Posterior vena cava (tissue), 2 donors: ENCODE results near the gene UNK. TPM values are rescaled to one million over a fixed set of nuclear protein-coding genes. Genes with fewer than 3 reads are reported as not detected.
A peak's percentile ranks its signal among the peaks of the same experiment; 100 is the strongest.

ENCODE experiments used
- DNase-seq: peaks from one replicate; pipeline ENCODE4 v3.0.0-alpha.2; 2020; ENCODE audit warnings: low spot score
- intact Hi-C, 2 donors: fragments of 100-400 bp; cut with DNase I; formaldehyde crosslinking; loops; one replicate each; pipeline versions ENCODE4 v1.14.1 to v1.14.2; 2022 to 2023
- total RNA-seq, 2 donors: library from RNA; stranded (reverse); fragmentation: NEBNext Ultra II Directional; extraction: Animal tissue kit (Norgen Biotek cat#: 25700); gene quantifications; one replicate each; pipeline ENCODE4 v1.2.1, GENCODE V29; 2021
- donor health status: DM: yes; HTN: yes; CAD: no.
- donor health status: DM: yes; HTN: yes; CAD: no.

The UNK gene
- total RNA-seq, 2 donors from 2014 or later: 23.3 to 32.9 TPM

DNA sequence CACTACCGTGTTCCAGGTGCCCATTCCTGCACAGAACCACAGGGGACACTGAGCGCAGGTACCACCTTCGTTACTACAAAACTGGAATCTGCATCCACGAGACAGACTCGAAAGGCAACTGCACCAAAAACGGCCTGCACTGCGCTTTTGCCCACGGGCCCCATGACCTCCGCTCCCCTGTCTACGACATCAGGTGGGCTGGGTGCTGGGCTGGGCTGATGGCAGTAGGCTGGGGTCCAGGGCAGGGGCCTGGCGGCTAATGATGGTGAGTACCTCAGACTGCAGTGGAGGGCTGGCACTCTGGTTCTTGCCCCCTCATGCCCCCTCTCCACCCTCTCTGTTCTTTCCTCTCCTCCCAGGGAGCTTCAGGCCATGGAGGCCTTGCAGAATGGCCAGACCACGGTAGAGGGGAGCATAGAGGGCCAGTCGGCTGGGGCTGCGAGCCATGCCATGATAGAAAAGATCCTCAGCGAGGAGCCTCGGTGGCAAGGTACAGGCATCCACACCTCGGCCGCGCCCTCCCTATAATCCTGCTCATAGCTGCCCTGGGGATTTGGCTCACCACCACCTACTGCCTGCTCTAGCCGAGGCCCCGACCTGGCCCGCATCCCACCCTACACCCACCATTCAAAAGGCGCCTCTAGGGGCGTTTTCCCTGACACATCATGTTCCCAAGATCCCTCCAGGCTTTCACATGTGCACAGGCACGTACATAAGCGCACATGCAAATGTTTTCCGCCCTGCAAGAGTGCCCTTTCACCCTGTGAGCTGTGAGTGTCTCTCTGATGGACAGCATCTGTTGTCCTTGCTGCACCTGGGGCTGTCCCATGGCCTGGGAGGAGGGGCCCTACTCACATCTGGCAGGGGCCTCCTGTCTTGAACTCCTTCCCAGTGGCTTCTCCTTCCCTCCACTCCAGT, 27.7 kb downstream of the UNK start:
- intact Hi-C loops: no loop called here
- DNase-seq: peak; percentile 58

DNA sequence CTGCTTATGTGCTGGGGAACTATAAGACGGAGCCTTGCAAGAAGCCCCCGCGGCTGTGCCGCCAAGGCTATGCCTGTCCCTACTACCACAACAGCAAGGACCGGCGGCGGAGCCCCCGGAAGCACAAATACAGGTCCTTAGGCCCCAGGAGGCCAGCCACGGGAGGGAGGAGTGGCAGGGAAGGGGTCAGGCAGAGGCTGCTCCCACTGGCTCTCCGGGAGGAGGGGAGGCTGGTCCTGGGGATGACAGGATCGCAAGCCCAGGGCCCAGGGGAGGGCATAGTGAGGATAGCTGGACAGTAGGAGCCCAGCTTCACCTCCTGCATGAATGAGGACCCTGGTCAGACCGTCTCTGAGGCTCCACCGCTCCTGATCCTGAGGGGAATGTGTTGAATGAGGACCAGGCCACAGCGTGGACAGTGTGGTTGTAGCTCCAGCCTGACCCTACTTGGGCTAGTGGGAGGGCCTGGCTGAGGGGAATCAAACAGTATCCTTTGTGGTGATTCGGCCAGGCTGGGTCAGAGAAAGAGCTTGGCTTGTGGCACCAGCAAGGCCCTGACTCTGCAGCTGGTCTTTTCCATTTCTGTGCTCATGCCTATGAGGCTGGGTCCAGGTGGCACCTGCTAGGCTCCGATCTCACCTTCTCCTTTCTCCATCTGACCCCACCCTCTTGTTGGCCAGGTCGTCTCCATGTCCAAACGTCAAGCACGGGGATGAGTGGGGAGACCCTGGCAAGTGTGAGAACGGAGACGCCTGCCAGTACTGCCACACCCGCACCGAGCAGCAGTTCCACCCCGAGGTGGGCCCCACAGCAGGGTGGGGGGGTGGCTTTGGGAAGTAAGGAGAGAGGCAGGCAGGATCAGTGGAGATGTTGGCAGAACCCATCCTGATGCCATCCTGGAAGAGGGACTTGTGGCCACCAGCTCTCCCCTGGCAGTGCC, 28.7 kb downstream of the UNK start:
- intact Hi-C loops: no loop called here
- peak; percentile 82 for DNase-seq

DNA sequence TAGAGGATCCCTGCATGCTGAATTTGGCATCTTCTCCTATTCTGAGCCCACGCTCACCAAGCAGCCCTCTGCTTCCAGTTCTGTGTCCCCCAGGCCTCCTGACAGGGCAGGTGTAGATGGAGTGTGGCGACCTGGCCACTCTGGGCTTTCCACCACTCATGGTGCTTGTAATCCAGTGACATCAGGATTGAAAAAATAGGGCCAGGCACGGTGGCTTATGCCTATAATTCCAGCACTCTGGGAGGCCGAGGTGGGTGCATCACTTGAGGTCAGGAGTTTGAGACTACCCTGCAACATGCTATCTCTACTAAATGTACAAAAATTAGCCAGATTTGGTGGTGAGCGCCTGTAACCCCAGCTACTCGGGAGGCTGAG, 29.4 kb downstream of the UNK start:
- intact Hi-C loops: no loop called here
- peak; percentile 62 for DNase-seq

DNA sequence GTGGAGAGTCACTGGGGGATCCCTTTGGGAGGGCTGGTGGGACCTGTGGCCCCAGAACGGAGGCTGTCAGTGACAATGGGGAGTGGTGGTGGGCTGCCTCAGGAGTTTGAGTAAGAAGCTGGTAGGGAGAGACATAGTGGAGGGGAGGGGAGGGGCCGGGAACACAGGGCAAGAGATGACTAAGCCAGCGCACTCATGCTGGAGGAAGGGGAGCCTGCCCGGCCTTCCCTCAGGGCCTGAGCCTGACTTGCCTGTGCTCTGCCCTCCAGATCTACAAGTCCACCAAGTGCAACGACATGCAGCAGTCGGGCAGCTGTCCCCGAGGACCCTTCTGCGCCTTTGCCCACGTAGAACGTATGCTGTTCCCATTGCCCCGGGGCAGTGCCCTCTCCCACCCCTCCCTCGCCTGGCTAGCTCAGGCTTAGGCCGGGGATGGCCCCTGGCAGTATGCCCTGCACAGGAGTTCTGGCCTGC, 30.3 kb downstream of the UNK start:
- peak; percentile 62 for DNase-seq
- intact Hi-C loops: no loop called here

DNA sequence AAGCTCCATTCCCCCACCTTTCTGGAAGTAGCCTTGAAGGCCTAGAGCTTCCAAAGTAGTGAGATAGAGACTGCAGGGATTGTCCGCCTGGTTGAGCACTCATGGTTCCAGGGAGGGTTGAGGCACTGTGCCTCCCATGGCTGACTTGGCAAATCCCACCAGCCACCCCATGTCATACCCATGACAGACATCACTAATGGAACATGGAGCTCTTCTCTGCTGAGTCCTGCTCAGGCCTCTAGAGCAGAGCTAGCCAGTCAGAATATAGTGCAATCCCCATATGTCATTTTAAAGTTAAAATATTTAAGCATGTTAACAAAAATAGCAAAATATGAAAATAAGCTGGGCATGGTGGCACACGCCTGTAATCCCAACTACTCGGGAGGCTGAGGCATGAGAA, 30.8 kb downstream of the UNK start:
- no peak for DNase-seq
- intact Hi-C loops: no loop called here

DNA sequence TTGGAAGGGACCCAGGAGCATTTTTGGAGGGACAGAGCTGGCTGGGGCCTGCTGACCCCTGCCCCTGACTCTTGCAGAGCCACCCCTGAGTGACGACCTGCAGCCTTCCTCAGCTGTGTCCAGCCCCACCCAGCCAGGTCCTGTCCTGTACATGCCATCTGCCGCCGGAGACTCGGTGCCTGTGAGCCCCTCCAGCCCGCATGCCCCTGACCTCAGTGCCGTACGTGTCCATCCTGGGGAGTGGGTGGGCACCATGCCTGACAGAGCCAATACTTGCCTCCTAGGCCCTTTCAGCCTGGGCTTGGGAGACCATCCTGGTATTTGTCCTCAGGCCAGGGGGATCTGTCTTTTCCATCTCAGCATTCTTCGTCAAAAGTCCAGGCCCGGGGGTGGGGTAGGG, 32.1 kb downstream of the UNK start:
- DNase-seq: no peak
- intact Hi-C loops: no loop called here

DNA sequence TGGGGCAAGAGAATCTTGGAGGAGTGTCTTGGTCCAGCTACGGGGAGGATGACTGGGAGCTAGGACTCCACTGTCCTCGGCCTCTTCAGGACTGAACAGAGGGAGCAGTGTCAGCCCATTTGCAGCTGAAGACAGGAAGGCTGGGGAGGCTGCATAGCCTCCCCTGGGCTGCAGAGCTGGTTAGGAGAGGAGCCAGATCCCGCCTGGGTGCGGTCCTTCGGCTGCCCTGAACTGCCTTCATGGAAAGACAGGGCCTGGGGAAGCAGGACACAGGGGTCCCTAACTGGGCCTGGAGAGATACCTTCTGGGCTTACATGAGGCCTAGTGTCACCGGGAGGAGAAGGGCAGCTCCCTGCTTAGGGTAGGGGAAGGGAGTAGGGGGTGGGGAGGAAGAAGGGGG, 33.0 kb downstream of the UNK start:
- DNase-seq: no peak
- intact Hi-C loops: no loop called here

DNA sequence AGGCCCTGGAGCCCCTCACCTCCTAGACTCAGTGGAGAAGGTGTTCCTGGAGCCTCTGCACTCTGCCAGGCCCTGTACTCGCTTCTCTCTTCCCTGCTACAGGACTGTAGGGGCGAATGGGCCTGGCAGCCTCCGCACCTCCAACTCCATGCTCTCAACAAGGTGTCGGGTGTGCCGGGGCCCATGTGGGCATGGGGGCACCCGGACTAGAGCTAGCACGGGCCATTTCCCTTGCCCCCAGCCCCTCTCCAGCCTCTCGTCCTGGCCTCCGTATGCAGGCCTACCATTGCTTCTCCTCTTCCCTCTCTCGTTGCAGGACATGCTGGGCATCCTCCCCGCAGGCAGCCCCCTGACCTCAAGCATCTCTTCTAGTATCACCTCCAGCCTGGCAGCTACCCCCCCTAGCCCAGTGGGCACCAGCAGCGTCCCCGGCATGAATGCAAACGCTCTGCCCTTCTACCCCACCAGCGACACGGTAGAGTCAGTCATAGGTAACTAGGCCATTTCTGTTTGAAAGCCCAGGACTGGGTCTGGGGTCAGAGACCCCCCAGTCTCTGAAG, 33.8 kb downstream of the UNK start:
- intact Hi-C loops: loop anchor here in 1 of 2 donors (1.0 kb wide), 1 partner anchor 16 kb away; no protein-coding TSS in a partner anchor

DNA sequence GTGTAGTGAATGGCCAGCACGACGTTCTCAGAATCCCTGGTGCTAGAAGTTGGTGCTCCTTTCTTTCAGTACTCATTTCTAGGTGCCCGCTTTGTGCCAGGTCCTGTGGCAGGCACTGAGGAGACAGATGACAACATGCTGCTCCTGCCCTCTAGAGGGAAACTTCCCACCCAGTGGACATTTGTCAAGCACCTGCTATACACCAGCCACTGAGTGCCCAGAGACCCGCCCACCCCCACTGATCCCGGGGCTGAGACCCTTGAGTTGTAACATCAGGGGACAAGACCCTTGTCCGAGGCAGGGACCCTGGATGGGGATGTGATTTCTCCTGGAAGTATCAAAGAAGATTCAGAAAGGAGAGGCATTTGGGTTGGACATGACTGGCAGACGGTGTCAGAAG, 34.5 kb downstream of the UNK start:
- intact Hi-C loops: no loop called here
- DNase-seq: no peak

More for the DNA sequence above, 33.8 kb downstream of the UNK start:
- no peak for DNase-seq

DNA sequence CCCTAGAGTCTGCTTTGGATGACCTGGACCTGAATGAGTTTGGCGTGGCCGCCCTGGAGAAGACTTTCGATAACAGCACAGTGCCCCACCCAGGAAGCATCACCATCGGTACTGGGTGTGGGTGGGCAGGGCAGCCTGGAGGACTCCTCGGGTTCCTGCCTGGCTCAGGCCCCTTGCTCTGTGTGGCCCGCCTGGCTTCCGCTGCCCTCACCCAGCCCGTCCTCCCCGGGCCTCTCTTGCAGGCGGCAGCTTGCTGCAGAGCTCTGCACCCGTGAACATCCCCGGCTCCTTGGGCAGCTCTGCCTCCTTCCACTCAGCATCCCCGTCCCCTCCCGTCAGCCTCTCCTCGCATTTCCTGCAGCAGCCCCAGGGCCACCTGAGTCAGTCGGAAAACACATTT, 35.1 kb downstream of the UNK start:
- DNase-seq: no peak
- intact Hi-C loops: no loop called here

DNA sequence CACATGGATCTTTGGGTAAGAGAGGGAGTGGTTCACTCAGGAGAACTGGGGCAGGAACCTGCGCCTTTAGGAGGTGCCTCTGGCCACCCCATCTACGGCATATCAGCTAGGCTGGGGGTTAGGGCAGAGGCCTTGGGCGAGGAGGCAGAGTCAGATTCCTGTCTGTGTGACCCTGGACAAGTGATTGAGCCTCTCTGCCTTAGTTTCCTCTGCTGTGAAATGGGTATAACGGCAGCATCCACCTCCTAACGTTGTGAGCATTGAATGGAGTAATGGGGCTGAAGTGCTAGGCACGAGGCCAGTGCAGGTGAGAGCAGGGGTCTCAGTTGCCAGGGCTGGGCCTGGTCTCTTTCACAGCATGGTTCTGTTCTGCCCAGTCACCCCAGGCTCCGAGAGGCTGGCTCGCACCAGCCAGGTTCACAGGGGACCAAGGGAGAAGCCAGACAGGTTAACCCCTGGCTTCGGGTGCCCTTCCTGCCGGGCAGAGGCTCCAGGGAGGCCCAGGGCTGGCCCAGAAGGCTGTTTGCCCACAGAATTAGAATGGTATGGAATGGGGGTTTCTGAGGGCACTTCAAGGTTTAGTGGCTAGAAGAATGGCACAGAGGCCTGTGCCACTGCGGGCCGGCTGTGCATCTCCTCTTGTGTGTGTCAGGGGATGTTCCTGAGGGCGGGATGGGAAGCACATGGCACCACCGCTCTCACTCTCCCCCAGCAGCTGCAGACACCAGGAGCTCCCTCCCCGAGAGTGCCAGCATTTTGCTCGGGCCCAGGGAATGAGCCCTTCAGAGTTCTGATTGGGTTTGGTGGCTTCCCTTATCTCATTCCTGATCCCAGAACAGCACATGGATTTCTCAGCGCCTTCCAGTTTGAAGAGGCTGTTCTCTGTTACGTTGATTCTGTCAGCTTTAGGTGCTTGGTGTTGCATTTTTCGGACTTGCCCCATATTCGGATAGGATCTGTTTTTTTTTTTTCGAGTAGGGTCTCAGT, 35.8 kb downstream of the UNK start:
- intact Hi-C loops: no loop called here

DNA sequence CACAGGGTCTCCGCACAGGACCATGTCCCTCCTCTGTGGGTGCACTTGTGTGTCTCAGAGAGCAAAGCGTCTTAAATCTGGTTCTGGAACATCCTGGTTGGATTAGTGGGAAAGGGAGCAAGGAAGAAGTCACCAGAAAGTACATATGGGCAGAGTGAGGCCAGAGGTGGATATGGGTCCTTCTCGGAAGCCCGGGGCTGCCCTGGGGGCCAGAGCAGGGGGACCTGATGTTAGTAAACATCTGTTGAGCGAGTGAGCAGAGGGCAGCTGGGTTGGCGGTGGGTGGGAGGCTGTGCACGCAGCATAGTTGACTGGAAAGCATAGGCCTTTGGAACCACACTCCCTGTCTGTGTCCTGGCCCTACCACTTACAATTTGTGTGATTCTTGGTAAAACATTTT, 36.9 kb downstream of the UNK start:
- no peak for DNase-seq
- intact Hi-C loops: no loop called here

More for the DNA sequence above, 35.8 kb downstream of the UNK start:
- no peak for DNase-seq

DNA sequence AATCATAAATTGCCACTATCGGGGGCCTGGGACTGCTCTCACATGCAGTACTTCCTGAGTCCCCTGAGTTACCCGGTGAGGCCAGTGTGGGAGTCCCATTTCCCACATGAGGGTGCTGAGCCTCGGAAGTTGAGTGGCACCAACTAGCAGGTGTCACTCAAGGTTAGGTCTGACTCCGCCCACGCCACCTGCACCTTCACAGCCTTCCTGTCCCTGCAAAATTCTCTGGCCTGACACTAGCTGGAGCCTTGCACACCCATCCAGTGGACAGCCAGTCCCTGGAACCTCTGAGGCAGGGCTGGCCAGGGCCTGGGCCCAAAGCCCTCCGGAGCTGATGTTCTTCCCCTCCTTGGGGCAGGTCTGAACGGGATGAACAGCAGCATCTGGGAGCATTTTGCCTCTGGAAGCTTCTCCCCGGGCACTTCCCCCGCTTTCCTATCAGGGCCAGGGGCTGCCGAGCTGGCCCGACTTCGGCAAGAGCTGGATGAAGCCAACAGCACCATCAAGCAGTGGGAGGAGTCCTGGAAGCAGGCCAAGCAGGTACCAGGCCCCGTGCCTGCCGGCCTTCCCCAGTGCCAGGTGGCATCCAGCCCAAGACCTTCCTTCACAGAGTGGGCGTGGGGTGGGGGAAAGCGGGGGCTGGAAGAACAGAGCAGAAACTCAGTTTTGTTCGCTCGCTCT, 37.7 kb downstream of the UNK start:
- intact Hi-C loops: no loop called here
- peak; percentile 71 for DNase-seq

DNA sequence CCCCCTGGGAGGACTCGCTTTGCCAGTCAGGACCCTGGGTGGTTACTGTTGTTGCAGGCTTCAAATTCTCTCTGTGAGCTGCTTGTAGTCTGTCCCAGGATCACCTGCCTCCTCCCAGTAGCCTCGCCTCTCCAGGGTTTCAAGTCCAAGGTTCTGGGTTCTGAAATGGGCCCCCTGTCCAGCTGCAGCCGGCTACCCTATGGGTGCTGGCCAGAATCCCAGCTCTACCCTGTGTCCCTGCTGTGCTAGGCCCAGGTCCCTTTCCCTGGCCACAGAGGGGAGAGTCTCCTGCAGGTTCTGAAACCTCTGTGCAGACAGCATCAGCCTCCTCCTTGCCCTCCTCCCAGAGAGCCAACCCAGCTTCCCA, 38.2 kb downstream of the UNK start:
- no peak for DNase-seq
- intact Hi-C loops: no loop called here

DNA sequence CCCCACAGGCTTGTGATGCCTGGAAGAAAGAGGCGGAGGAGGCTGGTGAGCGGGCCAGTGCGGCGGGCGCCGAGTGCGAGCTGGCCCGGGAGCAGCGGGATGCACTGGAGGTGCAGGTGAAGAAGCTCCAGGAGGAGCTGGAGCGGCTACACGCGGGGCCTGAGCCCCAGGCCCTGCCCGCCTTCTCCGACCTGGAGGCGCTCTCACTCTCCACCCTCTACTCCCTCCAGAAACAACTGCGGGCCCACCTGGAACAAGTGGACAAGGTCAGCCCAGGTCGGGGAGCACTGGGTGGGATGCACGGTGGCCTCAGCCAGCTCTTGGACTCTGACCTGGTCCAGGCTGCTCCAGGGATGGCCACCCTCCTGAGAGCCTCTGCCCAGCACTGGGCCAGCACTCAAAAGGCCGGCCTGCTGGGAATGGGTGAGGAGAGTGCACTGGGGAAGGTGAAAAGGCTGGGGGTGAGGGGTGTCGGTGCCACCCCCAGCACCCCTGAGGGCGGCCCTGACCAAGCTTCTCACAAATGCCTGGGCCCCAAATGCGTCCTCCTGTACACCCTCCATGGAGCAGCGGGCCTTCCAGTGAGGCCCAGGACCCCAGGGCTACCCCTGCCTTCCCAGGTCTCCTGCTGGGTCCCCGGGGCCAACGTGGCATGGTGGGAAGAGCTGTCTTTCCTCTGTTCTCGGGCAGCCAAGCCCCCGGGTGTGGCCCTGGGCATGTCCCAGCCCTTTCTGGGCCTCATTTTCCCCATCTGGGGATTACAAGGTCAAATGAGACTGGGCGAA, 38.8 kb downstream of the UNK start:
- intact Hi-C loops: no loop called here
- DNase-seq: peak; percentile 66

DNA sequence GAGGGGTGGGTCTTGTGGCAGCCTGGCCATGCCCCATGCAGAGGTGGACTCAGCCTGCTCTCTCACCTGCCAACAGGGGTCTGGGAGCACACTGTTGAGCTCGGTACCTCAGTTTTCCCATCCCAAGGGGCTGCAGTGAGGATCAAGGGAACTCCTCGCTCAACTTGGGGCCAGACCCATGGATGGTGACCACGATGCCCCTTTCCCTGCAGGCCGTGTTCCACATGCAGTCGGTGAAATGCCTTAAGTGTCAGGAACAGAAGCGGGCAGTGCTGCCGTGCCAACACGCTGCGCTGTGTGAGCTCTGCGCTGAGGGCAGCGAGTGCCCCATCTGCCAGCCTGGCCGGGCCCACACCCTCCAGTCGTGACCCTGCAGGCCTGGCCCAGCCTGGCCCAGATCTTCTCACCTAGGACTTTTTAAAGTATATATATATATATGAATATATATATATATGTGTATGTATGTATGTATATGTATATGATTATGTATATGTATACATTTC, 39.5 kb downstream of the UNK start:
- no peak for DNase-seq
- intact Hi-C loops: no loop called here

DNA sequence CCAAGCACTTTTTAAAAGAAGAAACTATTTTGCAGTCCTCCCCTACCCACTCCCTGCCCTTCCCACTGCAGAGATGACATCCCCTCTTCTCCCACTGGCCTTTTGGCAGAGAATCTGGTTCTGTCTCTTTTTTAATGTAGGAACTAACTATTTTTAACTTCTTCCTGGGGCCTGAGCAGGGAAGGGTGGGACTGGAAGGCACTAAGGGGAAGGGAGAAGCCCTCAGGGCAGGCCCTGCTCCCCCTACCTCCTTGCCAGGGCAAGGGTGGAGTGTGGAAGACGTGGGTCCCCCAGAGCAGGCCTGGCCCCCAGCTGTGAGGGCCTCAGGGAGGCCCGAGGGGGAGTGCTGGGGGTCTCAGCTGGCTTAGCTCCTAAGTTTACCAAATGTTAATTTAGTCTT, 40.1 kb downstream of the UNK start:
- intact Hi-C loops: loop anchor here in 1 of 2 donors (5.0 kb wide), 1 partner anchor 37 kb away; no protein-coding TSS in a partner anchor
- peak; percentile 62 for DNase-seq
